Kidney capillary endothelial cell (primary cell): ENCODE results near the gene RBP5.

Experiments used
- DNase-seq: peaks from one replicate; pipeline ENCODE4 v3.0.0-alpha.2; 2018; ENCODE audit warnings: low spot score

The RBP5 gene, protein sequence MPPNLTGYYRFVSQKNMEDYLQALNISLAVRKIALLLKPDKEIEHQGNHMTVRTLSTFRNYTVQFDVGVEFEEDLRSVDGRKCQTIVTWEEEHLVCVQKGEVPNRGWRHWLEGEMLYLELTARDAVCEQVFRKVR

DNA sequence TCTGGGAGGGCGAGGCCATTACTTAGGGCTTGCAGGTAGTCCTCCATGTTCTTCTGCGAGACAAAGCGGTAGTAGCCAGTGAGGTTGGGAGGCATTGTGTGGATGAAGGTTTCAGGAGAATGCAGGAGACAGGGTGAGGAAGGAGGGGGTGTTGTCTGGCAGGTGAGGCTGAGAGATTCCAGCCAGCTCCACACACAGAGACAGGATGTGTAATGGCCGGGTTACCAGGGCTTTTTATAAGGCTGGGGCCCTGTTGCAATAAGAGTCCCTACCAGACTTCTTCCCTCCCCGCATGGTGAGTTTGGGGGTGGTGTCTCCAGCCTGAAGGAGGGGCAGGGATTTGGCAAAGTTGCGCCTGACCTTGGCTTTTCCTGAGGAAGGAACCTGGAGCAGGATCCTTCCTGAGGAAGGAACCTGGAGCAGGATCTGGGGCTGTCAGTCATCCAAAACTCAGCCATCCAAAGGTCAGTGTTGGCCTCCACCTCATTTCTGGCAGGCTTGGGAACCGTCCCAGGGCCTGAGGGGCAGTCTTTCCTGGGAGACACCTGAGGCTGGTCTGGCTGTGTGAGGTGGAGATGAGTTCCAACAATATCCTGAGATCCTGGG lies at the start of gene RBP5:
TSS of gene RBP5 (minus strand) at position 209 of the 606 bp plus-strand sequence. CDS start at position 95, 114 bp downstream.
- DNase-seq: no peak

DNA sequence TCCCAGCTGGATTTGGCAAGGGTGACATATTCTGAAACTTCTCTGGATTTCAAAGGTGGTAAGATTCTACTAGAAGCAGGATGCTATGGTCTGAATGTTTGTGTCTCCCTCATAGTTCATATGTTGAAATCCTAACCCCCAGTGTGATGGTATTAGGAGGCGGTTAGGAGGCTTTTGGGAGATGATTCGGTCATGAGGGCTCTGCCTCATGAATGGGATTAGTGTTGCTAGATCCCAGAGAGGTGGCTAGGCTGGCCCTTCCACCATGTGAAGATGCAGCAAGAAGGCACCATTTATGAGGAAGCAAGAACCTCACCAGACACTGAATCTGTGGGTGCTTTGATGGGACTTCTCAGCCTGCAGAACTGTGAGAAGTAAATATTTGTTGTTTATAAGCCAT lies 49.8 kb upstream of the RBP5 start:
- DNase-seq: no peak

- no peak for DNase-seq
Measured at GRCh38 chr12:7176595-7176994, 47.9 kb upstream of the RBP5 start.

DNA sequence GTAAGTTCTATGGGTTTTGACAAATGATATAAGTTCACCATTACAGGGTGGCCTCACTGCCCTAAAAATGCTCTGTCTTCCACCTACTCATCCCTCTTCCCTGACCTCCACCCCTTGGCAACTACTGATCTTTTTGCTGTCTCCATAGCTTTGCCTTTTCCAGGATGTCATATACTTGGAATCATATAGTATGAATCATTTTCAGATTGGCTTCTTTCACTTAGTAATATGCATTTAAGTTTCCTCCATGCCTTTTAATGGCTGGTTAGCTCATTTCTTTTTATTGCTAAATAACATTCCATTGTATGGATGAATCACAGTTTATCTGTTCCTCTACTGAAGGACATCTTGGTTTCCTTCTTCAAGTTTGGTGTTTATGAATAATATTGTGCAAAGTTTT lies 46.8 kb upstream of the RBP5 start:
- no peak for DNase-seq

DNA sequence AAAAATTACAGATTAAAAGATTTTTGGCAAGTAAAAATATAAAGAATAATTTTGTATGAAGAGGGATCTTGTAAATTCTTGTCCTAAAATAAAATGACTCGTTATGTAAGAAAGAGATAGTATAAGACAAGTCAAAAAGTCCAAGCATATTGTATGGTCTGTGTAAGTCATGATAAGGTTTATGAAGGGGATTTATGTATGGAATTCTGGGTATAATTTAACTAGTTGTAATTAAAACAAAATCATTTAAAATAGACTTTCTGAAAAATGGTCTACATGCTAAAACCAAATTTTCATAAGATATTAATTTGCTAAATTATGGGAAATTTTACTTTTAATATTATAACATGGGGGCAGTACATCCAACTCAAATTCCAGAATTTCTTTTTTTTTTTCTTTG lies 43.2 kb upstream of the RBP5 start:
- no peak for DNase-seq

DNA sequence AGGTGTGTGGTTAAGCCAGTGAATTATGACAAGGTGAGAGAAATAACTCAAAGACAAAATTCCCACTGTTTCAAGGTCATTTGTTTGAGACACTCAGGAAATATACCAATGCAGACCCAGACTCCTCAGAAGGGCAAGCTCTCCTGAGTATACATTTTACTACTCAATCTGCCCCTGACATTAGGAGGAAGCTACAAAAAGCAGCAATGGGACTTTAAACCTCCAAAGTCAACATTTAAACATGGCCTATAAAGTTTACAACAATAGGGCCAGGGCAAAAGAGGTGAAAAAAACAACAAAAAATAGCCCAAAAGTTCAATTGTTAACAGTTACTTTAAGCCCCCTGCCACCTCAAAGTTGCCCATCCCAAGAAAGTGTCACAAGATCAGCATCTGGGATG lies 41.3 kb upstream of the RBP5 start:
- DNase-seq: no peak

DNA sequence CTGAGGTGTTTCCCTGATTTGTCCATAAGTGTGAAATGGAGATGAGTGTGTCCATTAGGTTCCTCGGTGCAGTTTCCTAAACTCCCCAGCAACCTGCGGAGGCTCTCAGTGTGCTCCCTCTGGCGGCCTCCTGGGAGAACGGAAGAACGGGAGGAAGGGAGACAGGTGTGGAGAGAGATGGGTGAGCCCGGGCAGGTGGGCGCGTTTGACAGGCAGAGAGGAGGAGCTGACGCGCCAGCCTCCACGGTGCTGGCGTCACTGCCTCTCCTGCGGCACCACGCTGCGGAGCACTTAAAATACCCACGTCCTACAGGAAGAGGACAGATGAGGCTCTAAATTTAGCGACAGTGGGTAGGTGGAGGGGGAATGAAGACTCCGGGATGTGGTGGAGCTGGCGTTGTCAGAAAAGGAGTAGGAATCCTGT lies 34.0 kb upstream of the RBP5 start:
- DNase-seq: no peak

GRCh38 chr12:7161811-7162210 lies 33.1 kb upstream of the RBP5 start:
- DNase-seq: no peak

DNA sequence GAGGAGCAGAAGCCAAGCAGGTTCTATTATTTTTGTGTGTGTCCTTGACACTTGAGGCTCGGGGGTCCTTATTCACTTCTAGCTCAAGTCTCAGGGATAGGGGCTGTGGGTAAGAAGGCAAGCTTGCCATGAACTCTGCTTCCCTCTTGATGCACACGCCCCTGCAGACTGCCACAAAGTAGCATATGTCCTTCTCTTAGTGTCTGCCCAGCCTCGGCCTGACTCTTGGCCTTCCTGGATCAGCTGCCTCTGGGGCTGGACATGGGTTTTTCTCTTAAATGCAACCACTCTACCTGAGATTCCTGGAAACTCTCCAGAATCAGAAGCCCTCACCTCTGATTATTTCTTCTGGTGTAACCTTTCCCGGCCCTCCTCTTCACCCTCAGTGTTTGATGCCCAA lies 32.6 kb upstream of the RBP5 start:
- no peak for DNase-seq

GRCh38 chr12:7160183-7160582 lies 31.5 kb upstream of the RBP5 start:
- no peak for DNase-seq

- DNase-seq: no peak
Measured at GRCh38 chr12:7158781-7159609, 30.3 kb upstream of the RBP5 start.

DNA sequence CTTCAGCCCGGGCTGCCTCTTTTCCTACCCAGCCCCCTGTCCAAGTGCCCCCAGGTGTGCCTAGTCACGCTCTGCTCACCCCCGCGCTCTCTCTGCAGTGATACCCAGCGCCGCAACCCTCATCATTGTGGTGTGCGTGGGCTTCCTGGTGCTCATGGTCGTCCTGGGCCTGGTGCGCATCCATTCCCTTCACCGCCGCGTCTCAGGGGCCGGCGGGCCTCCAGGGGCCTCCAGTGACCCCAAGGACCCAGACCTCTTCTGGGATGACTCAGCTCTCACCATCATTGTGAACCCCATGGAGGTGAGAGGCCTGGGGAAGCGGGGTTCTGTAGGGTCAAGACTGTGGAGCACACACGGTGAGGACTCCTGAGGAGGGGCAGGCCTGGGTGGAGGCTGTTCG lies 28.7 kb upstream of the RBP5 start:
- no peak for DNase-seq

GRCh38 chr12:7156259-7157197 lies 27.8 kb upstream of the RBP5 start:
- DNase-seq: no peak

DNA sequence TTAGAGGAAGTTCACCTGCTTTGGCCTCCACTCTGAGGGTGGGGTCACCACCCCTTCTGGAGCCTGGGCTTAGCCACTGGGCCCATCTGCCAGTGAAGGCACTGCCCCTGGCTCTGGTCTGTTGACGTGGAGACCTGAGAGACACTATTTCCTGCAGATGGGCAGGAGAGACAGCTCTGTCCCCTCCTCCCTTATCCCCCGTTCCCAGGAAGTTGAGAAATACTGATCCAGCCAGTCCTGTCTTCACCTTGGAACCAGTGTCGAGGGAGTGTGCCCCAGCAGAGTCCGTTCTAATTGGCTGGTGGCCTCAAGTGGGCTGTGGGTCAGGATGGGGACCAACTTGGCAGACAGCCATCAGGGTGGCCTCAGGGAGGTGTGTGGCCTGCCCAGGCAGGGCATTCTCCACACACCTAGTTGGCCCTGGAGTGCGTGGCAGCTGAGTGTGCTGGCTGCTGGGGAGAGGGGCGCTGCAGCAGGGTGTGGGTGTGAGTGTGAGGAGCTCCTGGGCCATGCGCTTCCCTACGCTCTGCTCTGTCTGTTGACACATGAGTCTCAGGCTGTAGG lies 26.9 kb upstream of the RBP5 start:
- no peak for DNase-seq

- no peak for DNase-seq
Measured at GRCh38 chr12:7154901-7155470, 26.3 kb upstream of the RBP5 start.

- DNase-seq: no peak
Measured at GRCh38 chr12:7154042-7154441, 25.4 kb upstream of the RBP5 start.

DNA sequence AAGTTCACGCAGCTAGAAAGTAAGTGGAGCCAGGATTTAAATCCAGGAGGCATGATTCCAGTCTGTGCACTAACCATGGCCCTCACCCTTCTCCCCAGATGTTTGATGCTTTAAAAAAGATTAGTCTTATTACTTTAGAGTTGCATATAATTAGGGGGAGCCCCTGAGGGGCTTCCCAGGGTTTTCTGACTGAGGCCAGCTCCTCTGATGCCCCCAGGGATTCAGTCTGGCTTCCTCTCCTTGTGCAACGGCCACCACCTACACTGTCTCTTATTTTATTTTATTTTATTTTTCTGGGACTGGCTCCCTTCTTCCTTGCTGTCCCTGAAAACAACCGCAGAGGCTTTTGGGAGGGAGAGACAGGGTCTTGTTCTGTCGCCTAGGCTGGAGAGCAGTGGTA lies 24.1 kb upstream of the RBP5 start:
- no peak for DNase-seq

- DNase-seq: no peak
Measured at GRCh38 chr12:7151532-7151931, 22.8 kb upstream of the RBP5 start.

DNA sequence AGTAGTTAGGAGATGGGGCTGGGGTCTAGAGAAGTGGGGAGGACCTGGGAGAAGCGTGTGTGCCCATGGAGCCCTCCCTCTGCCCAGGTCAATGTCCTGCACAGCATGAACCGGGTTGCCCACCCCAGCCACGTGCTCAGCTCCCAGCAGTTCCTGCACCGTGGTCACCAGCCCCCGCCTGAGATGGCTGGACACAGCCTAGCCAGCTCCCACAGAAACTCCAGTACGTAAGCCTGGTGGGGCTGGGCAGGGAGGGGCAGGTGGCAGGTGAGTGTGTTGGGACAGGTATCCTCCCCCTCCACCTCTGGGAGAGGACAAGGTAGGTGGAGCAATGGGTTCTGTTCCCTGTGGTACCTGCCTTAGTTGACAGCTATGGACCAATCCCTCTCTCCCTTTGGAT lies 22.2 kb upstream of the RBP5 start:
- DNase-seq: no peak

- DNase-seq: no peak
Measured at GRCh38 chr12:7150356-7150755, 21.7 kb upstream of the RBP5 start.

- no peak for DNase-seq
Measured at GRCh38 chr12:7146906-7147305, 18.2 kb upstream of the RBP5 start.

- no peak for DNase-seq
Measured at GRCh38 chr12:7146228-7146627, 17.5 kb upstream of the RBP5 start.
